Suprapubic skin (tissue), 4 donors: Measurements from ENCODE around the gene COPS2. TPM values are rescaled to one million over a fixed set of nuclear protein-coding genes. Genes with fewer than 3 reads are reported as not detected.

Experiments used
- DNase-seq, 2 donors: peaks; one replicate each; pipeline ENCODE4 v3.0.0-alpha.2; 2019; ENCODE audit warnings: low spot score in 2 of 2
- H3K27ac ChIP-seq: fragments of 200-600 bp; sonication (generic); one replicate; pipeline ENCODE4 v1.5.1; 2019
- H3K27me3 ChIP-seq: fragments of 200-600 bp; sonication (generic); one replicate; pipeline ENCODE4 v1.5.1; 2019
- H3K36me3 ChIP-seq: fragments of 200-600 bp; sonication (generic); one replicate; pipeline ENCODE4 v1.5.1; 2019
- H3K4me1 ChIP-seq: fragments of 200-600 bp; sonication (generic); one replicate; pipeline ENCODE4 v1.5.1; 2019
- H3K4me3 ChIP-seq: fragments of 200-600 bp; sonication (generic); one replicate; pipeline ENCODE4 v1.5.1; 2019; ENCODE audit warnings: mild to moderate bottlenecking
- H3K9me3 ChIP-seq: fragments of 200-600 bp; sonication (generic); one replicate; pipeline ENCODE4 v1.5.1; 2019
- EP300 ChIP-seq: sonication (generic); formaldehyde crosslinking; IDR thresholded peaks from one replicate; pipeline ENCODE4 v1.6.1; 2017; ENCODE audit warnings: antibody characterized with exemption
- POLR2A ChIP-seq, 2 donors: fragments of 450-650 bp; IDR thresholded peaks; one replicate each; pipeline ENCODE4 v1.6.1; 2017; ENCODE audit warnings: antibody characterized with exemption in 2 of 2, mild to moderate bottlenecking in 2 of 2, moderate library complexity in 2 of 2
- POLR2AphosphoS5 ChIP-seq, 3 donors: sonication (generic); formaldehyde crosslinking; IDR thresholded peaks; one replicate each; pipeline ENCODE4 v1.6.1; 2017; ENCODE audit warnings: antibody characterized with exemption in 3 of 3
- WGBS: methylation state at CpG from one replicate; pipeline ENCODE4 v1.1.5; 2018; 5-methylcytosine and 5-hydroxymethylcytosine counted together
- total RNA-seq, 4 donors: library from RNA; depleted of rRNA; stranded (reverse); fragments of >200 nt; gene quantifications; one replicate each; pipeline ENCODE4 v1.1.0, GENCODE V29; 2016
- TF ChIP-seq, protein P1 (sequence below), 2 donors: fragments of 200-600 bp in 1 of 2; fragments of 450-650 bp in 1 of 2; sonication (generic) in 1 of 2; IDR thresholded peaks; one replicate each; pipeline ENCODE4 v1.5.1; 2016 to 2019; ENCODE audit warnings: antibody characterized with exemption in 2 of 2, mild to moderate bottlenecking in 1 of 2, moderate library complexity in 1 of 2

The COPS2 gene
- total RNA-seq, 4 donors from 2014 or later = 39.6 to 55.1 (median 47.7) TPM

DNA sequence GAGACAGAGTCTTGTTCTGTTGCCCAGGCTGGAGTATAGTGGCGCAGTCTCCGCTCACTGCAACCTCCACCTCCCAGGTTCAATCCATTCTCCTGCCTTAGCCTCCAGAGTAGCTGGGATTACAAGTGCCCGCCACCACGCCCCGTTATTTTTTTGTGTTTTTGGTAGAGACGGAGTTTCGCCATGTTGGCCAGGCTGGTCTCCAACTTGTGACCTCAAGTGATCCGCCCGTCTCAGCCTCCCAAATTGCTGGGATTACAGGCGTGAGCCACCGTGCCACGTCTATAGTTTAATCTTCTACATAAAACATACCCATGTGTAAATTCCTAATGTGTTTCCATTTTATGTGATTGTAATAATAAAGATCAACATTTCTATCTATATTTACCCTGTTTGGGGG lies 16.4 kb upstream of the COPS2 start:
- no peak for DNase-seq
- WGBS = 95% methylated on average over 12 of the region's 12 CpGs
- Histone ChIP-seq H3K27ac (no peak overlapping the region), H3K4me3 (no peak overlapping the region), H3K9me3 (no peaks in the 10 kb centered on the region), H3K4me1 (peaks cover 13% of the 10 kb centered on the region), H3K36me3 (no peaks in the 10 kb centered on the region), H3K27me3 (no peaks in the 10 kb centered on the region)
- no peak for TF ChIP-seq POLR2AphosphoS5 (IDR thresholded peaks at IDR 0.05)
- no peak for TF ChIP-seq EP300
- no peak for TF ChIP-seq POLR2A (IDR thresholded peaks at IDR 0.05)
- TF ChIP-seq, protein P1, sequence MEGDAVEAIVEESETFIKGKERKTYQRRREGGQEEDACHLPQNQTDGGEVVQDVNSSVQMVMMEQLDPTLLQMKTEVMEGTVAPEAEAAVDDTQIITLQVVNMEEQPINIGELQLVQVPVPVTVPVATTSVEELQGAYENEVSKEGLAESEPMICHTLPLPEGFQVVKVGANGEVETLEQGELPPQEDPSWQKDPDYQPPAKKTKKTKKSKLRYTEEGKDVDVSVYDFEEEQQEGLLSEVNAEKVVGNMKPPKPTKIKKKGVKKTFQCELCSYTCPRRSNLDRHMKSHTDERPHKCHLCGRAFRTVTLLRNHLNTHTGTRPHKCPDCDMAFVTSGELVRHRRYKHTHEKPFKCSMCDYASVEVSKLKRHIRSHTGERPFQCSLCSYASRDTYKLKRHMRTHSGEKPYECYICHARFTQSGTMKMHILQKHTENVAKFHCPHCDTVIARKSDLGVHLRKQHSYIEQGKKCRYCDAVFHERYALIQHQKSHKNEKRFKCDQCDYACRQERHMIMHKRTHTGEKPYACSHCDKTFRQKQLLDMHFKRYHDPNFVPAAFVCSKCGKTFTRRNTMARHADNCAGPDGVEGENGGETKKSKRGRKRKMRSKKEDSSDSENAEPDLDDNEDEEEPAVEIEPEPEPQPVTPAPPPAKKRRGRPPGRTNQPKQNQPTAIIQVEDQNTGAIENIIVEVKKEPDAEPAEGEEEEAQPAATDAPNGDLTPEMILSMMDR (IDR thresholded peaks at IDR 0.05) = no peak

DNA sequence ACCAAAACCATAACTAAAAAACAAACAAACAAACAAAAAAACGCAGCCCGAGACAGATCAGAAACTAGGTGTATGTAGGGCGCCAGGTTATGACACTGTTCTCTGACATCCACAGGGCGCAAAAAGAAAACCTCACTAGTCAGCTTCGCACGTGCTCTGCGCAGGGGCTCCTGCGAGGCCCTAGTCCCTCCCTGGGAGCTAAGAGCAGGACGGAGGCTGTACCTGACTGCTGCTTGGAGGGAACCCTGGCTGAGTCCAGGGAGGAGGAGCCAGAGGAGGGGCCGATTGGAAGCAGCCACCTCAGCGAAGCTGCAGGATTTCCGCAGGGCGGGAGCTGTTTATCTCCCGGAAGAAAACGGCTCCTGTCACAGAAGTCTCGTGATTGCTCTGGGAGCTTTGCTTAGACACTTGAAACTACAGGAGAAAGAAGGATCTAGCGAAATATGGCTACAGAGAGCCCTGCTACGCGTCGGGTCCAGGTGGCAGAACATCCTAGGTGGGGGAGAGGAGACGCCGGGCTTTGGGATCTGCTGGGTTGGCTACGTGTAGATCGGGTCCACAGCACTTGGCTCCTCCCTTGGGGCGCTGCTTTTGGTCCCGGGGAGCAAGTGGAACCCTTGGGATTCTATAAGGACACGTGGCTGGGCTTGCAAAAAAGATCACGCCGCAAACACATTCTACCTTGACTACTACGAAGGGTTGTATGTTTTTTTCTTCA lies 14.6 kb upstream of the COPS2 start, which contains the start of gene GALK2:
TSS of gene GALK2 (plus strand) at position 368 of the 718 bp plus-strand sequence. CDS start at position 444, 76 bp downstream.
- no peaks in the 10 kb centered on the region for H3K27me3 ChIP-seq
- H3K27ac ChIP-seq = peak within 1 kb of the TSS; percentile 90
- H3K9me3 ChIP-seq = no peaks in the 10 kb centered on the region
- TF ChIP-seq EP300 (no peak), POLR2A (IDR thresholded peaks at IDR 0.05) (peak in 1 of 2 donors; percentile 28), POLR2AphosphoS5 (IDR thresholded peaks at IDR 0.05) (peak in 1 of 3 donors; percentile 56)
- TF ChIP-seq, protein P1 (IDR thresholded peaks at IDR 0.05) = no peak
- peak within 1 kb of the TSS; percentile 57 for H3K4me3 ChIP-seq
- WGBS = 2% methylated on average over 26 of the region's 30 CpGs
- H3K36me3 ChIP-seq = no peaks in the 10 kb centered on the region
- DNase-seq = peak; percentile 90 to 92
- H3K4me1 ChIP-seq = peaks cover 13% of the 10 kb centered on the region

DNA sequence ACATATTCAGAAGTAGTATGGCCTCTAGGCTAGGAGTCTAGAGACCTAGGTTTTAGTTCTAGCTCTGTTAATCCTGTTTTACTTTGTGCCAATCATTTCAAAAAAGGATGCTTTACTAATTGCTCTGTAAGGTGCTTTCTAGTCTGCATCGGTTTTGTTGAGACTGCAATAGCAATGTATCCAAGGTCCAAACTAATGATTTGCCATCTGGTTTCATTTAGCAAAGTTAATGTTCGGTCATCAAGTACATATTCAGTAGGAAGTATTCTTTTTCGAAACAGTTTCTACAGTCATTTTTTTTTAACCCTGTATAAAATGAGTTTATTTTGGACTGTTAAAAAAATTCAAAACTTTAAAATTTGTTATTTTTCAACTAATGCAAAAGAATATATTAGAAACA lies 12.6 kb upstream of the COPS2 start:
- H3K9me3 ChIP-seq = no peaks in the 10 kb centered on the region
- H3K36me3 ChIP-seq = no peaks in the 10 kb centered on the region
- no peak overlapping the region for H3K27ac ChIP-seq
- no peaks in the 10 kb centered on the region for H3K27me3 ChIP-seq
- TF ChIP-seq, protein P1 (IDR thresholded peaks at IDR 0.05) = no peak
- 57% methylated on average over 3 of the region's 3 CpGs for WGBS
- peaks cover 13% of the 10 kb centered on the region for H3K4me1 ChIP-seq
- H3K4me3 ChIP-seq = no peak overlapping the region
- DNase-seq = no peak

- no peak for DNase-seq
- TF ChIP-seq, protein P1 (IDR thresholded peaks at IDR 0.05) = no peak
- TF ChIP-seq POLR2AphosphoS5 (IDR thresholded peaks at IDR 0.05) = no peak
- no peak for TF ChIP-seq EP300
- no peak for TF ChIP-seq POLR2A (IDR thresholded peaks at IDR 0.05)
- Histone ChIP-seq H3K4me1 (no peaks in the 10 kb centered on the region), H3K36me3 (no peaks in the 10 kb centered on the region), H3K9me3 (no peaks in the 10 kb centered on the region), H3K27me3 (no peaks in the 10 kb centered on the region), H3K27ac (no peak overlapping the region), H3K4me3 (no peak overlapping the region)
These were observed 9.5 kb upstream of the COPS2 start for GRCh38 chr15:49164865-49165264.

- no peak for DNase-seq
- Histone ChIP-seq H3K27me3 (no peaks in the 10 kb centered on the region), H3K4me3 (no peak overlapping the region), H3K36me3 (no peaks in the 10 kb centered on the region), H3K27ac (no peak overlapping the region), H3K4me1 (no peaks in the 10 kb centered on the region), H3K9me3 (no peaks in the 10 kb centered on the region)
- 54% methylated on average over 1 of the region's 1 CpG for WGBS
- TF ChIP-seq POLR2AphosphoS5 (IDR thresholded peaks at IDR 0.05) = no peak
- TF ChIP-seq, protein P1 (IDR thresholded peaks at IDR 0.05) = no peak
- no peak for TF ChIP-seq EP300
- no peak for TF ChIP-seq POLR2A (IDR thresholded peaks at IDR 0.05)
These were observed 8.3 kb upstream of the COPS2 start for GRCh38 chr15:49163678-49164077.
